H4 (cell line): ENCODE measurements around the gene LINC00237. TPM values are rescaled to one million over a fixed set of nuclear protein-coding genes. Genes with fewer than 3 reads are reported as not detected.

Source experiments
- DNase-seq: peaks from one replicate; pipeline ENCODE4 v3.0.0-alpha.2; 2015; ENCODE audit warnings: low spot score
- total RNA-seq: library from RNA; depleted of rRNA; stranded (reverse); fragments of >200 nt; shearing (Covaris generic); gene quantifications from 2 replicates; pipeline ENCODE4 v1.2.3, GENCODE V29; 2014; rRNA removed

The LINC00237 gene
- total RNA-seq, 1 experiment from 2014 or later: not detected

DNA sequence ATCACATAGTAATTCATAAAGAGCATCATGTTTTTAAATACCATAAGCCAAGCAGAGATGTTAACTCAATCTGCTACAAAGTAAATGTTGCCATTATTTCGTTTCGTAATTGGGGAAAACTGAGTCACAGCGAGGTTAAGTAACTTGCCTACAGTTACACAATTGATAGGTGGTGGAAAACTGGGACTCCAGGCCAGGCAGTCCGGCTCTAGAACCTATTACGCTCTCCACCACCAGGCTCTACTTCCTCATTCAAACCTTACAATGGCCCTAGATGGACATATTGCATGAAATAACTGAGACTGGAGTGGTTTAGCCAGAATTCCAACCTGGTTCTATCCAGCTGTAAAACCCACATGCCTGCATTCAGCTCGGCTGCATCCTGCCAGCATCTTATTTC, 58.2 kb downstream of the LINC00237 start:
- DNase-seq: no peak

DNA sequence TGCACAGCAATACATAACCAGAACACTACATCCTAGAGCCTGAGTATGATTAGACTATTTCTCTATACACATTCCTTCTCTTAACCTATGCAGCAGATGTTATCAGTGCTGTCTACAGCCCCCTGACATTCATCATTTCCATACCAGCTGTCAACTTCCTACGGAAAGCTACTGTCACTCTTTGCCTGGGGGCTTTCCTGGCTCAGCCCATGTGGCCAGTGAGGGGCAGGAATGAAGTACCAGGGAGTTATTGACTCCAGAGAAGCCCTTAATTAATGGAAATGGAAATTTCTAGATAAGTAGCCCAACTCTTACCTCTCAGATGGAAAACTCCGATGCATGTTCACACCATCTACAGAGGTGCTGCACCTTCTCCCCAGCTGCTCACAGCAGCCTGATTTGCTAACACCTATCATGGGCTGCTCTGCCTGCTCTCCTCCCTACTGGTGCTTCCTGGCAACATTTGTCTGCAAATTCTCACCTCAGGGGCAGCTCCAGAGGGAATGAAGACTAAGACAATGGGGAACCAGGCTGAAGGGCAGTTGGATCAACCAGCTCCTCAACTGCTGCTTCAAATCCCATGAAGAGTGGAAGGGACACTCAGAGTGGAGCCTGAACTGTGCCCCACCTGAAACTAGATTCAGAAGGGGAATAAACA, 59.6 kb downstream of the LINC00237 start:
- no peak for DNase-seq

Other genes starting within 250 kb of the LINC00237 start
- gene KIZ, start 19.7 kb upstream of the LINC00237 start, total RNA-seq: 10.5 and 11.1 TPM in 2 replicates
- gene XRN2, start 197.0 kb upstream of the LINC00237 start, total RNA-seq: 95.4 and 111 TPM in 2 replicates